ENCODE measurements around the gene RIC3. TPM values are rescaled to one million over a fixed set of nuclear protein-coding genes. Genes with fewer than 3 reads are reported as not detected.

The RIC3 gene
- polyA plus RNA-seq, 1 experiment: not detected

Other genes starting within 250 kb of the RIC3 start
- 0.07 and 0.31 TPM in 2 replicates for gene OR10A6, start 237.8 kb downstream of the RIC3 start, polyA plus RNA-seq (2011; rRNA removed)
- 0.07 TPM in 2 replicates for gene OR10A3, start 227.3 kb downstream of the RIC3 start, polyA plus RNA-seq (2011; rRNA removed)
- 3.9 and 5.1 TPM in 2 replicates for gene NLRP10, start 203.6 kb downstream of the RIC3 start, polyA plus RNA-seq (2011; rRNA removed)
- 181 and 218 TPM in 2 replicates for gene EIF3F, start 181.7 kb downstream of the RIC3 start, polyA plus RNA-seq (2011; rRNA removed)
- 9.8 and 11.8 TPM in 2 replicates for gene TUB, start 87.8 kb downstream of the RIC3 start, polyA plus RNA-seq (2011; rRNA removed)
- not detected in 2 replicates for gene LMO1, start 94.9 kb upstream of the RIC3 start, polyA plus RNA-seq (2011; rRNA removed)